Activated T-helper 2 cell treated with anti-CD3 and anti-CD28 coated beads, Interferon-gamma antibody, Interleukin-2, Interleukin-4, amounts not matched to agents 10 μg/mL and 5 μg/mL and 100 μg/mL, durations not matched to agents 14 hours and 24 hours and 36 hours (primary cell): Measurements from ENCODE around the gene KREMEN1. TPM values are rescaled to one million over a fixed set of nuclear protein-coding genes. Genes with fewer than 3 reads are reported as not detected.
A peak's percentile ranks its signal among the peaks of the same experiment; 100 is the strongest.

Source experiments
- DNase-seq: peaks from one replicate; pipeline ENCODE4 v3.0.0; 2021; ENCODE audit warnings: low spot score
- H3K27ac Mint-ChIP-seq: one replicate; pipeline ENCODE4 v1.8.0; 2021; ENCODE audit warnings: mixed read lengths
- H3K27me3 Mint-ChIP-seq: one replicate; pipeline ENCODE4 v1.8.0; 2021; ENCODE audit warnings: low read depth, mixed read lengths
- H3K36me3 Mint-ChIP-seq: one replicate; pipeline ENCODE4 v1.8.0; 2021; ENCODE audit warnings: low read depth, mixed read lengths
- H3K4me1 Mint-ChIP-seq: one replicate; pipeline ENCODE4 v1.8.0; 2021; ENCODE audit warnings: low read depth, mixed read lengths
- H3K4me3 Mint-ChIP-seq: one replicate; pipeline ENCODE4 v1.8.0; 2021; ENCODE audit warnings: low read depth, mild to moderate bottlenecking, moderate library complexity, mixed read lengths
- H3K9me3 Mint-ChIP-seq: one replicate; pipeline ENCODE4 v1.8.0; 2021; ENCODE audit warnings: mixed read lengths
- intact Hi-C: fragments of 100-400 bp; cut with micrococcal nuclease; formaldehyde crosslinking; loops from one replicate; pipeline ENCODE4 v1.15.1; 2023
- total RNA-seq: library from RNA; stranded (reverse); gene quantifications from 2 replicates; pipeline ENCODE4 v1.2.3, GENCODE V29; 2022

Gene KREMEN1
- total RNA-seq, 1 donor from 2014 or later = 0.27 TPM

- H3K36me3 Mint-ChIP-seq = peaks cover 7% of the 10 kb centered on the region
- peaks cover 41% of the 10 kb centered on the region for H3K4me1 Mint-ChIP-seq
- no peak overlapping the region for H3K27ac Mint-ChIP-seq
- intact Hi-C loops = no loop called here
- H3K27me3 Mint-ChIP-seq = peaks cover 15% of the 10 kb centered on the region
- peaks cover 18% of the 10 kb centered on the region for H3K9me3 Mint-ChIP-seq
- H3K4me3 Mint-ChIP-seq = peak overlapping the region; percentile 17
- DNase-seq = no peak
Observed at GRCh38 chr22:29122041-29122440, 49.2 kb downstream of the KREMEN1 start.

GRCh38 chr22:29124777-29125442 is 52.1 kb downstream of the KREMEN1 start:
- Mint-ChIP-seq H3K36me3 (peaks cover 3% of the 10 kb centered on the region), H3K27me3 (peaks cover 9% of the 10 kb centered on the region), H3K4me1 (peaks cover 41% of the 10 kb centered on the region), H3K9me3 (peaks cover 5% of the 10 kb centered on the region), H3K27ac (no peak overlapping the region), H3K4me3 (no peak overlapping the region)
- no peak for DNase-seq
- intact Hi-C loops = no loop called here

GRCh38 chr22:29125443-29125778 is 52.6 kb downstream of the KREMEN1 start:
- H3K9me3 Mint-ChIP-seq = peaks cover 2% of the 10 kb centered on the region
- peaks cover 6% of the 10 kb centered on the region for H3K27me3 Mint-ChIP-seq
- intact Hi-C loops = no loop called here
- no peak overlapping the region for H3K27ac Mint-ChIP-seq
- no peak overlapping the region for H3K4me3 Mint-ChIP-seq
- DNase-seq = no peak
- H3K36me3 Mint-ChIP-seq = peaks cover 2% of the 10 kb centered on the region
- H3K4me1 Mint-ChIP-seq = peaks cover 41% of the 10 kb centered on the region

- H3K4me1 Mint-ChIP-seq = peaks cover 41% of the 10 kb centered on the region
- no peaks in the 10 kb centered on the region for H3K9me3 Mint-ChIP-seq
- no peak overlapping the region for H3K4me3 Mint-ChIP-seq
- peaks cover 2% of the 10 kb centered on the region for H3K36me3 Mint-ChIP-seq
- intact Hi-C loops = no loop called here
- H3K27me3 Mint-ChIP-seq = peaks cover 5% of the 10 kb centered on the region
- DNase-seq = no peak
- no peak overlapping the region for H3K27ac Mint-ChIP-seq
Observed at GRCh38 chr22:29125844-29126243, 53.0 kb downstream of the KREMEN1 start.

- no peak overlapping the region for H3K27ac Mint-ChIP-seq
- intact Hi-C loops = no loop called here
Observed at GRCh38 chr22:29126670-29127395, 54.0 kb downstream of the KREMEN1 start.

GRCh38 chr22:29128891-29129807 is 56.3 kb downstream of the KREMEN1 start:
- H3K27ac Mint-ChIP-seq = no peak overlapping the region
- H3K36me3 Mint-ChIP-seq = no peaks in the 10 kb centered on the region
- no peak overlapping the region for H3K4me3 Mint-ChIP-seq
- no peak for DNase-seq
- H3K4me1 Mint-ChIP-seq = peaks cover 24% of the 10 kb centered on the region
- peaks cover 10% of the 10 kb centered on the region for H3K27me3 Mint-ChIP-seq
- H3K9me3 Mint-ChIP-seq = no peaks in the 10 kb centered on the region
- intact Hi-C loops = no loop called here

More at GRCh38 chr22:29126670-29127395, 54.0 kb downstream of the KREMEN1 start:
- no peak for DNase-seq
- peaks cover 2% of the 10 kb centered on the region for H3K36me3 Mint-ChIP-seq
- H3K27me3 Mint-ChIP-seq = peaks cover 7% of the 10 kb centered on the region
- peaks cover 39% of the 10 kb centered on the region for H3K4me1 Mint-ChIP-seq
- H3K9me3 Mint-ChIP-seq = no peaks in the 10 kb centered on the region
- no peak overlapping the region for H3K4me3 Mint-ChIP-seq

- no peaks in the 10 kb centered on the region for H3K36me3 Mint-ChIP-seq
- no peak overlapping the region for H3K27ac Mint-ChIP-seq
- H3K9me3 Mint-ChIP-seq = no peaks in the 10 kb centered on the region
- peaks cover 13% of the 10 kb centered on the region for H3K27me3 Mint-ChIP-seq
- H3K4me1 Mint-ChIP-seq = peaks cover 22% of the 10 kb centered on the region
- intact Hi-C loops = no loop called here
- H3K4me3 Mint-ChIP-seq = no peak overlapping the region
- DNase-seq = no peak
Observed at GRCh38 chr22:29129808-29130140, 56.9 kb downstream of the KREMEN1 start.

GRCh38 chr22:29130476-29130875 is 57.6 kb downstream of the KREMEN1 start:
- intact Hi-C loops = no loop called here
- Mint-ChIP-seq H3K9me3 (no peaks in the 10 kb centered on the region), H3K36me3 (no peaks in the 10 kb centered on the region), H3K4me1 (peaks cover 17% of the 10 kb centered on the region), H3K27me3 (peaks cover 13% of the 10 kb centered on the region), H3K4me3 (no peak overlapping the region), H3K27ac (no peak overlapping the region)
- no peak for DNase-seq

- H3K4me1 Mint-ChIP-seq = peaks cover 3% of the 10 kb centered on the region
- H3K27ac Mint-ChIP-seq = no peak overlapping the region
- DNase-seq = no peak
- H3K4me3 Mint-ChIP-seq = no peak overlapping the region
- peaks cover 12% of the 10 kb centered on the region for H3K27me3 Mint-ChIP-seq
- H3K36me3 Mint-ChIP-seq = no peaks in the 10 kb centered on the region
- intact Hi-C loops = no loop called here
- H3K9me3 Mint-ChIP-seq = no peaks in the 10 kb centered on the region
Observed at GRCh38 chr22:29133603-29134133, 60.8 kb downstream of the KREMEN1 start.

GRCh38 chr22:29134448-29134847 is 61.6 kb downstream of the KREMEN1 start:
- Mint-ChIP-seq H3K4me3 (no peak overlapping the region), H3K27ac (no peak overlapping the region), H3K9me3 (no peaks in the 10 kb centered on the region), H3K36me3 (no peaks in the 10 kb centered on the region), H3K27me3 (peaks cover 17% of the 10 kb centered on the region), H3K4me1 (peaks cover 3% of the 10 kb centered on the region)
- intact Hi-C loops = no loop called here
- DNase-seq = no peak

- H3K9me3 Mint-ChIP-seq = no peaks in the 10 kb centered on the region
- H3K27me3 Mint-ChIP-seq = peaks cover 24% of the 10 kb centered on the region
- no peak overlapping the region for H3K27ac Mint-ChIP-seq
- peaks cover under 1% of the 10 kb centered on the region for H3K4me1 Mint-ChIP-seq
- intact Hi-C loops = no loop called here
- no peak overlapping the region for H3K4me3 Mint-ChIP-seq
- no peak for DNase-seq
- H3K36me3 Mint-ChIP-seq = no peaks in the 10 kb centered on the region
Observed at GRCh38 chr22:29136782-29137700, 64.2 kb downstream of the KREMEN1 start.
